ENCODE data around the gene KCNIP3.

KCNIP3 gene

DNA sequence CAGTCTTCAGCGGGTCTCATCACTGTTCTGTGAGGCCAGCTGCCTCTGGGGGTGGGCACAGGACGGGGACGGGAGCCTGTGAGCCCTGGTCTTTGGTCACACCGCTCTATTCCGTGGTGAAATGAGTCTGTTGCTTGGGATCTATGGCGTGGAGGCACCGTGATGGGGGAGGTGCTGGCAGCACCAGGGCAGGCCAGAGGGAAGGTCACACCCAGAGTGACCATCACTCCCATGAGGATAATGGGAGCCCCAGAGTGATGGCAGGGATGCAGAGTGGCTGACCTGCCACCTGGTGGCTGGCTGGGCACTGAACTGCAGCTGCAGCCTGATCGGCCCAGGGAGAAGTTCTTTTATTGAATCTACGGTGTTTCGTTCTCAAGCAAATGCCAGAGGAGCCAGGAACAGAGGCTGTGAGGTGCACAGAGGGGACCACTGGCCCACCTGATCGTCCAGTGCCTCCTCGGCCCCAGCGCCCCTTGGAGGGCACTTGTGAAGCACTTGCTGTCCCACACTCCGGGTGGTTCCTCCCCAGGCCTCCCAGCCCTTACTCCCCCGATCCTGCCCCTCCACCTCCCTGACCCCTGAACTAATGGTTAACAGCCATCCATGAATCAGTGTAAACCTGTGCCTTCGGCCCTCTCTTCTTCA, 17.9 kb downstream of the KCNIP3 start:
- DNase-seq = no peak

DNA sequence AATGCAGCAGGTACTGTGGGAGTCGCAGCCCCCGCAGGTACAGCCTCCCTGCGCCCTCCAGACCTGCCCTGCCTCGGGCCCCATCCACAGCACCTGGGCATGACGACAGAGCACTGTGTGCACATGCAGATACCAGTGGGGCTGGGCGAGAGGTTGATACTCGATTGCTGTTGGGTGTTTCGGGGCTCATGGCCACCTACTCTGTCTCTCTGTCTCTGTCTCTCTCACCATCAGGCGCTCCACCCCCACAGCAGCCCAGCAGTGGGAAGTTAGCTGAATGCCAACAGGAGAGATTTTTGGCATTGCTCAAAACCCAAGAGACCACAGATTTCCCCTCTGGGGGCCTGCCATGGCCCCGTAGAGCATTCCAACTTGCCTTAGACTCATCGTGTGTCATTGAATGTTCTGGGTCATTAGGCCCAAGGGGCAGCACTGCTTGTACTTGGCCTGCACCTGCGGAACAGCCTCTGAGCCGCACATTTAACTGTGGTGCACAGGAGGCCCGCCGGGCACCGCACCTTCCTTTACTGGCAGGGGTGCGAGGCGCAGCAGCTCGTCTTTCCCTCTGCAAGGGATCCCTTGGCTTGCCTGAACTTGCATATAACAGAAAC, 18.8 kb downstream of the KCNIP3 start:
- no peak for DNase-seq

DNA sequence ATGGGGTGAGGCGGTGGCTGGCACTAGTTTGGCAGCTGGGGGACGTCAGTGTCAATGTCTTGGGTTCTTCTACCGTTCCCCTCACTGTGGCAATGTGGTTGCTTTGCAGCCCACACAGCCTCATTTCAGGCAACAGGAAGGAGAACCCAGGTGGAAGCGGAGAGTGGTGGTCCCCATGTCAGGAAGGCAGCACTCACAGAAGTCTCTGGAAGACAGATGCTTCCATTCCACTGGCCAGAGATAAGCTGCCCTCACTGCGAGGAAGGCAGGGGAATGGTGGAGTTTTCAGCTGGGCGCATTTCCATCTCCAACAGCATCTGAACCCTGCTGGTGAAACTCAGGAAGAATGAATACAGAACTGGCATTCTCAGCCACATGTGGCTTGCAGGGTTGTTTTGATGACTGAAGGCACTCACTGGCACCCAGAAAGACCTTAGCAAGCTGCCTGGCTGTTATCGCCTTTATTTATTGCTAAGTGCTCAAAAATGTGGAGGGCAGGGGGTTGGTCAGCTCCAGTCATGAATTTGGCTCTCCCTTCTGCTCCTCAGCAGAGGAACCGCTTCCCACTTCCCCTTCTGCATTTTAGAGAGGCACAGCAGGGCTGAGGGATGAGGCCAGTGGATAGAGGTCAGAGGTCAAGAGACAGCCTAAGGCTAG, 19.4 kb downstream of the KCNIP3 start:
- DNase-seq = no peak

DNA sequence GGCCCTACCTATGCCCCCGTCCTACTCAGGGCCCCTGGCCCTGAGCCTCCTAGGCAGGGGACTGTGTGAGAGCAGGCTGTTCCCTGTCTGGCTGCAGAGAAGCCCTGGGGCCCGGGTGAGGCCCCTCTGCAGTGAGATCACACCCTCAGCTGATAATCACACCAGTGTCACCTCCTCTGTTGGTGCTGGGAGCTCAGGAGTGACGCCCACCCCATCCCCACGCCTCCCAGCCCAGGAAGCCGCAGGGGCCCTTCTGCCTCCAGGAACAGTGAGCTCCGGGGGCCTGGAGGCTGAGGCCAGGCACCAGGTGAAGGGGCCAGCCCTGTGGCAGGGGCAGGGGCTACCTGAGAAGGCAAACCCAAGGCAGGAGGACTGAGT, 20.0 kb downstream of the KCNIP3 start:
- DNase-seq = no peak

DNA sequence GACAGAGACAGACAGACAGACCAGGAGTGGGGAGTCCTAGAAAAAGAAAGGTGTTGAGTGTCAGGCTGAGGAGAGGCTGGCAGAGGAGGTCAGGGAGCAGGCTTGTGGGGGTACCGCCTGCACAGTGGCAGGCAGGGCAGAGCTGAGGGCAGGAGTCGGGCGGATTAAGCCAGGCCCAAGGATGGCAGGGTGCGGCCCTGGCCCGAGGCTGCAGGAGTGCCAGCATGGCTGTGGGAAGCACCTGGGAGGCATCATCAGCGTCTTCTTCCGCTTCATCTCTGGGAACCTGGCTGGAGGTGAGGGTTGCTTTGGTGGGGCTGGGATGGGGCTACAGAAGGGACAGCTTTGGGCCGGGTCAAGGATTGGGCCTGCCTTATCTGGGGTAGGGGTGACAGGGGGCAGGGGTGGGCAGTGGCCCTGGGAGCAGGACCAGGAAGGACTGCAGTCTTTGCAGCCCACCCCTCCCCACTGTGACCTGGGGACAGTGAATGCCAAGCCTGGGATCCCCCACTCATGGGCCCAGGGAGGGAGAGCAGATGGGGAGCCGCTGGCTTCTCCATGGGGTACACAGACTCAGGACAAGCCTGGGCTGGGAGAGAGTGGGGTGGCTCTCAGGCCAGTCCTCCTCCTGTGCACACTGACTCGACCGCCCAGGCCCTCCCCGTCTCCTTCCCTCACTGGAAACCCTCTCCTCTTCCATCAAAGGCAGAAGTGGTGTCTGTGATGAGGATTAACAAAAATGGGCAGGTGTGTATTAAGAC, 20.7 kb downstream of the KCNIP3 start:
- DNase-seq = no peak

DNA sequence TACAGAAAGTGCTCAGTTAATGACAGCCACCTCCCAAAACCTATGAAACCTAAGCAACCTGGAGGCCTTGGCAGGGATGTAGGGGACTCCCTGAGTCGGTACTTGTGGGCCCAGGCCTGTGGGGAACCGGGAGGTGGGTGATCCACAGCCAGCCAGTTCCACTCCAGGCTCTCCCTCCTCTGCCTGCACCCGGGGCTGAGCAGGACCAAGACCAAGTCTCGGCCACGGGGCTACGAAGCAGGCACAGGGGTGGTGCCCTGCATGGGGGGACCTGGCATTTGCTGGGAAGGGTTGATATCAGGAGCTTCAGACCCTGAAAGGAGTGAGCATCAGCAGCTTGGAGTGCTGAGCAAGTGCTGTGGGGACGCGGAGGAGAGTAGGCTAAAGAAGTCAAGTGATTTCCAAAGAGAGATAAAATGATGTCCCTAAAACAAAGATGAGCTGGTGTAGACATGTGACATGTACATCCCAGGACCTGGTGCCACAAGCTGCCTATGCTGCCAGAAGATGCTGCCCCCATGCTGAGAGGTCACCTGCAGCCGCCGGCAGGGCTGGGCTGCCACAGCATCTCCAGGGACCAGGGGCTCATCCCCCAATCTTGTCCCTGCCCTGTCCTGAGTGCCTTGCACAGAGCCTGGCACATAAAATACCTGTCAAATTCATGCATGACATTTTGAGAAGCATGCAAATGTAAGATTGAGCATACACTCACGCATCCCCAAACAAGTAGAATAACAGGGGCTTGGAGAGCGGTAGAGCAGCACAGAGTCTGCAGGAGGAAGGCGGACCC, 21.5 kb downstream of the KCNIP3 start:
- DNase-seq = no peak

DNA sequence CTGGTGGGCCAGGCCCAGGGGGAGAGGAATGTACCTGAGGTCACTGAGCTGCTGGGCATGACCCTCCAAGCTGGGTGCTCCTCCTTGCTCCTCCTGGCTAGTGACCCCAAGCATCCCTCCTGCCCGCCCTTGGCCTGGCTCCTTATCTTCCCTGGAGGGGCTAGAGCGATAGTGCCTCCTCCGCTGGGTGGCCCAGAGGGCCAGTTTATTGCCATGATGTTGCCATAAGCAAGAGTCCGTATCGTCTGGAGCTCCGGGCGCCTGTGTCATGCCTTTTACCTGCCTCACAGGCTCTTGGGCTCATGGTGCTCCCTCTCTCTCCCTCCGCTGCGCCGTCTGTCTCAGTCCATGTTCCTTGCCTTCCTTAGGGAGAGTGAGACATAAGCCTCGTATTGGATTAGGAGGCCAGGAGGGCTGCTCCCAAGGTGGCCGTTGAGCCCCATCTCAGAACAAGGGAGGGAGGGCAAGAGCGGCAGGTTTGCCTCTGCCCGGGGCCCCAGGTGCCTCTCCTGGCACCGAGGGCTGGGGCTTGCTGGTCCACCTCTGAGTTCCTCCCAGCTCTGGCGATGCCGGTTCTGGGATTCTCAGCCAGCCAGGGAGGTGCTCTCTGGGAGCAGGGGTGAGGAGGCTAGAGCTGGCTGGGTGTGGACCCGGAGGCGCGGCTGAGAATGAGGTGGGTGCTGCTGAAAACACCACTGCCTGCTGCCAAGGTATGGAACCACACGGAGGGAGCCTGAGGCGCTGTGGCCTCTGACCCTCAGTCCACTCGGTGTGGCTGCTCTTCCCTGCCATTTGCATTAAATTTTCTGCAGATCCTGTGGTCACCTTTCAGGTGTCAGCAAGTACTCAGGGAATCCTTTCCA, 22.6 kb downstream of the KCNIP3 start:
- no peak for DNase-seq

DNA sequence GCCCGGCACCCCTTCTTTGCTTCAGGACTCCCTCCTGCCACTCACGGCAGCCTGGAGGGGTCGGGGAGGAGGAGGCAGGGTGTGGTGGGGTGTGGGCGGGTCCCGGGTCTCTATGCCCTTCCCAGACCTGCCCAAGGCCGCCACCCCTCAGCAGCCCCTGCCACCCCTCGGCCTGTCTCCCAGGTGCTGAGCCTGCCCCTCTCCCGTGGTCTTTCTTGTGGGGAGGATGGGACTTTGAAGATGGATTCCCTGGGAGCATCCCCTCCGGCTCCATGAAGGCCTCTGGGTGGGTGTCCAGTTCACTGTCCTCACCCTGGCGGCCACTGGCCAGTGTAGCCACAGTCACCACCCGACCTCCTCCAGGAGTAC, 23.2 kb downstream of the KCNIP3 start:
- DNase-seq = no peak

DNA sequence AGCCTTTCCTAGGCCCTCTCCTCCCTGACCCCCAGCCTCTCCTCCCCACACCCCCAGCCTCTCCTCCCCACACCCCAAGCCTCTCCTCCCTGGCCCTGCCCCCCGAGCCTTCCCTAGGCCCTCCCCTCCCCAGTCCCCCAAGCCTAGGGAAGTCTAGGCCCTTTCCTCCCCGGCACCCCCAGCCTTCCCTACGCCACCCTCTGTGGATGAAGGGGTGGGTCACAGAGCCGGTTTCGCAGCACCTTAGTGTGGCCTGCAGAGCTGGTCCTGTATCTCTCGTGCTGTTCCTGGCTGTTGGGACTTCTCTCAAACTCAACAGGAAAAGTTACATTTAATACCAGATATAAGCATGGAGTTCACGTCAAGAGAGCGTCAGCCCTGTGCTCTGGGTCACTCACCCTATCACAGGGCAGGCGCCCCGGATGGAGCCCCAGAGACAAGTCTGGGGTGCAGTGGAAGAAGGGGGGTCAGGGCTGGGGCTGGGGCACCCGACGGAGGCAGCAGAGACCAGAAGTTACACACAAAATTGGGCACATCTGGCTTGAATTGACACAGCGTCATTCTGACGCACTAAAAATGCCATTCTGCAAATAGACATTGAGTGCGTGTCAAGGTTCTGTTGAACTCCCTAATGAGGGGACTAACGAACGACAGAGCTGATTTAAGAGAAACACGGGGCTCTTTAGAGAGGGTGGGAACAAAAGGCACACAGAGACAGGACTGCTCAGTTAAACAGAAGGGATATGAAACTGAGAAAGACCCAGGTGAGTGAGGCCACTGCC, 24.0 kb downstream of the KCNIP3 start:
- no peak for DNase-seq

DNA sequence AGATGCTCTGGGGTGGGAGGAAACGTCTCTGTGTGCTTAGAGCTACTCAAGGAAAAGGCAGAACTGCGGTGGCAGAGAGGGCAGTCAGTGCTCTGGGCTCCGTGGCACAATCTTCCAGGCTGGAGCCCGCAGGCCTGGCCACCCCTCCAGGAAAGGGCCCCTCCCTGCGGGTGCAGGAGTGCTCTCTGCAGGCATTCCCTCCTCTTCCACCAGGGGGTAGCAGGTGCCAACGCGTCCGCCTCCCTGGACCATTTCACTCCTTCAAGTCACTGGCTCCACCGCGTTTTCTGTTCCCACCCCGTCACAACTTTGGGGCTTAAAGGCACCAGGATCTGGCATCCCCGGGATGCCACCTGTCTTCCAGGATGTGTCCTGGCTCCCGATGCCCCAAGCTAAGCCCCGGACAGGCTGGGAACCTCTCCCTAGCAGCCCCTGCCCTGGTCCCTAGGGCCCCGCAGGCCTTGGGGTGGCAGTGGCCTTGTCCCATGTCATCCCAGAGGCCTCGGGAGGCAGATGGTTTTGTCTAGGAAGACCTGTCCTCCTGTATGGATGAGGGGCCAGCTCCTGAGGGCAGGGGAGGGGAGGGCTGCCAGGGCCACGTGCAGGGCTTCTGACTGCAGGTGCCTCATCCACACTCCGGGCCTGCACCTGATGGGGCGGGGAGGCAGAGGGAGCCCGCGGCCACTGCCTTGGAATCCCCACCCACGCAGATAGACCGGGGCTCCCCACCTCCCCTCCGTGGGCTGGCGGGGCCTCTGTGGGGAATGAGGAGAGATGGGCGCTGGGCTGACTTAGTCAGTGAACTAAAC, 26.4 kb downstream of the KCNIP3 start:
- no peak for DNase-seq

DNA sequence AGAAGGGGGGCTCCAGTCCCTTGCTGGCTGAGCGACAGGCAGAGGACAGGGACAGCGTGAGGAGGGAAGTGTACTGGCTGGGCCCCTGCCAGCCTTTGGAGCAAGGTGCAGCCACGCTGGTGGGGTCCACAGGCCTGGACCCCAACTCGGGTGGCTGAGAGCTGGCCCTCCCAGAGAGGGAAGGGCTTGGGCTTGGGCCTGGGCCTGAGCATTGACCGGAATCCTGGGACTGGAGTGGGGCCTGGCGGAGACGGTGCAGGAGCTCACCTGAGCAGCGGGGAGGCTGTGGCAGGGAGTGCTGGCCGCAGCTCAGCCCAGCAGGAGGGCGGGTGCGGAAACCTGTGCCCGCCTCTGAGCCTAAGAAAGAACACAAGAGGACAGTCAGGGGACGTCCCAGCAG, 27.9 kb downstream of the KCNIP3 start:
- DNase-seq = no peak

DNA sequence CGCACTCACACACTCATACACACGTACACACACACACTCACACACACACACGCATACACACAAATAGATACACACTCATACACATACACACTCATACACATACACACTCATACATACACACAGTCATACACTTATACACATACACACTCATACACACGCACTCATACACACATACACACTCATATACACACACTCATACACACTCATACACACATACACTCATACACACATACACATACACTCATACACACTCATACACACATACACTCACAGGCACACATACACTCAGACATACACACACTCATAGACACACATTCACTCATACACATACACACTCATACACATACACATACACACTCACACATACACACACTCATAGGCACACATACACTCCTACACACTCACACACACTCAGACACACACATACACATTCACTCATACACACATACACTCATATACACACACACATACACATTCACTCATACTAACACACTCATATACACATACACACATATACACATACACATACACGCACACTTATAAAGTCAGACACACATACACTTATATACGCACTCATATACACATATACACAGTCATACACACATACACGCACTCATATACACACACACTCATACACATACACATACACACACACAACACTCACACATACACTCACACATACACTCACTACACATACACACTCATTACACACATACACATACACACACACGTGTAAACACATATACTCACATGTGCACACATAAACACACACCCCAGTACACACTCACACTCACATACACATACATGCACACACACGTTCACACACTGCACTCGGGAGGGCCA, 28.7 kb downstream of the KCNIP3 start:
- no peak for DNase-seq

DNA sequence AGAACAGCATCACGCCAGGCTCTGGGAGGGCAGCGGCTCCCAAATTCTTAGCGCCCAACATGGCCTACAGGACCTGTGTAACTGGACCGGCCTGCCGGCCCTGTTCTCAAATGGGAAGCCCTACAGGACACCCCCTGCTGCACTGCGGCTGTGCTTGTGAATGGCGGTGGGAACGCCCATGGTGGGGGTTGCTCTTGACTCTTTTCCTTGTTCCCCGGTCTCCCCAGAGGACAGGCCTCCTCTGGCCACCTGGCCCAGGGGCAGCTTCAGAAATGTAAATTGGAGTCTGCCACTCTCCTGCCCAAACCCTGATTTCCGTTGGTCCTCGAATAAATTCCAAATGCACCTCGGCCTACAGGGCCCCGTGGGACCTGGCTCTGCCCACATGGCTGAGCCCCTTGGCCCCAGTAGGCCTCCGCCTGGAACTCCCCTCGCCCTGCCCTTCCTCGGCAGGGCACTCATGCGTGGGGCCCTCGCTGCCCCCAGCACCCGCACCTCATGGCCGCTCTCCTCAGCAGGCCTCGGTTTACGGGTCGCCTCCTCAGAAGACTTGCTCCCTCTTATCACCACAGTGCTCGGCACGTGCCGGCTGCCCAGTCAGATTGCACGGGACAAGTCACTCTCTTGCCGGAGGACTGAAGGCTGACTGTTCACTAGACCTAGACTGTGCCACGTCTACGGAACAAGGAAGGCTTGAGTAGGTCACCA, 29.4 kb downstream of the KCNIP3 start:
- DNase-seq = no peak

DNA sequence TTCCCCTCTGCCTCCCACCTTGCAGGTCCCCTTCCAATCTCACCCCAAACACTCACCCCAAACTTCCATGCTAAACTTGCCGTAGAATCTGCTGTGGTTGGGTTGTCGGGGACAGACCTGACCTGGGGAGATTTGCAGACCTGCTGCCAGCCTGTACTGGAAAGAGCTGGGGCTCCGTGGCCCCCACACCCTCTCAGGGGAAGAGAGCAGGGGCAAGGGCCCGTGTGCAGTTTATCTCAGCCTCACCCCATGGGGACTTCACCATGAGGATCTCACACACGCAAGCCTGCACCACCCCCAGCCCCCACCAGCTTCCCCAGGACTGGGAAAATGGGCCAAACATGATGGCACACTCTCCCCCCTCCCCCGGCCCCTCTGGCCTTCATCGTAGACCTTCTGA, 30.7 kb downstream of the KCNIP3 start:
- DNase-seq = no peak

DNA sequence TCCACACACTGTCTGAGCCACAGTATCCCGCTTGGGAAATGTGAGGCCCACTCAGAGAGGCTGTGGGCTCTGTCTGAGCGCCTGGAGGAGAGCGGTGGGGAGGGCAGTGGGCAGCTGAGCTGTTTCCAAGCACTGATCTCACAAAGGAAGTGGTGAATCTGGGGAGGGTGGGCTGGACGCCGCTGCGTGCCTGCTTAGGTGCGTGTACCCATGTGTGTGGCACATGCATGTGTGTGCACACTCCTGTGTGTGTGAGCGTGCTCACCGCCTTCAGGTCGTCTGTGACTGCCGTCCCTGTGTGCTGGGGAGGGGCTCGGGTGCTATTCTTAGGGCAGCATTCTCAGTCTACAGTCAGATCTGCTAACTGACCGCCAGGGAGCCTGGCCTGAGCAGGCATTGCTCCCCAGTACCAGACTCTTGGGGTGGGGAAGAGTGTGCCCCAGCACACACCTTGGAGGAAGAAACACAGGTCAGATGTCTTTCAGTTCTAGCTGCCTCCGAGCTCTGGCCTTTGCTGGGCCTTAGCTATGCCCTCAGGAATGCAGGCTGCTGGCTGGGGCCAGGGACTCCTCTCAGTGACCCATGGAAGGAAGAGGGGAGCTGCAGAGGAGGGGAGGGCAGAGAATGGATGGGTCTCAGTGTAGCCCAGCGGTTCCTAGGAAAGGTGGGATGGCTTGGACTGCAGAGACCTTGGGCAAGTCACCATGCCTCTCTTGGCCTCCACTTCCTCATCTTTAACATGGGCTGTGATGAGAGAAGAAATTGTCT, 31.4 kb downstream of the KCNIP3 start:
- DNase-seq = no peak

DNA sequence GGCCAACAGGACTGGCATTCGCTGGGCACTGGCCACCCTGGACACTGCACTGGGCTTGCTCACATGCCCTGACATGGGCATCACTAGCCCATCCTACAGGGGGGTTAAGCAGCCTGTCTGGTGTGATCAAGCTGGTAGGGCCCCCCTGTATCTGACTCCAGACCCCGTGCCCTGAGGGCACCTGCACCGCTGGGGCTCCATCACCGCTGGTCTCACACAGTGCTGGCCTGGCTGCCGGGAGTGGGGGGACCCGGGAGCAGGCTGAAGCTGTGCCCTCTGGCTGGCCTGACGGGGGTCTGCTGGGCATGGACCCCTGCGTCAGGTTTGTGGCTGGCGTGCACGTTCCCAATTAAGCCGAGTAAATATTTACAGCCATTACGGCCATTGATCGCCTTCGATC, 32.3 kb downstream of the KCNIP3 start:
- DNase-seq = no peak

DNA sequence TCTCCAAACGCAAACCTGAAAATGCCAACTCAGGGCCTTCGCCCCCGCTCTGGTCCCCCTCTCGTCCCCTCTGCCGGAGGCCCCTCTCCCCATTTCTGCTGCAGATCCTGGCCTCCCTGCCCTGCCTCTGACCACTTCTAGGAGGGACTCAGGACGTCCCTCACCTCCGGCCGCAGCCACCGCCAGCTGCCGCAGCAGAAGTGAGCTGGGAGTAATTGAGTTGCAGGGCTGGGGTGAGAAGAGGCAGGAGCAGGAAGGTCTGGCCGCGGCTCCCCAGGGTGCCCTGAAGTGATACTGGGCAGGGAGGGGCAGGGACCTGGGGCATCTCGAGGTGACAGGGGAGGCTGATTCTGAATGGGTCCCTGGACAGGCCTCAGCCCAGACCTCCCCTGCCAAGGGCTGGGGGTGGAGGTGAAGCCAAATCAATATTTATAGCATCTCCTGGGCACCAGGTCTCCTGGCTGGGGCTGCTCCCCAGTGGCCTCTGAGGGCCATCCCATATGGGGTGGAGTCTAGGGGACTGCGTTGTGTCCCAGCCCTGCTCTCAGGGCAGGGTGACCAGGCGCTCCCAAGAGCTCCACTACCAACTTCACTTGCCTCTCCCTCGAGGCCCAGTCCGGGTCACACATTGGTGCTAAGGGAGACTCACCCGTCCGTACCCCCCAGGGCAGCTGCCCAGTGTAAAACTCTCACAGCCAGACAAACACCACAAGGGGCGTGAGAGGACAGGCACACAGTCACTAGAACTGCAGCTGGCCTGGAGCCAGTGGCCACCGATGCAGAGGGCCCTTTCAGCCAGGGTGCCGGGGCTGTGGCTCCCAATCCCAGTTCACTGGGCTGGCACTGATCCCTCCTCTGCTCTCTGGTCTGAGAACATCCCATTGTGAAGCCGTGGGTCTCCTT, 33.0 kb downstream of the KCNIP3 start:
- no peak for DNase-seq
